B cell (primary cell): ENCODE data around the gene GPR146. TPM values are rescaled to one million over a fixed set of nuclear protein-coding genes. Genes with fewer than 3 reads are reported as not detected.

Experiments
- ATAC-seq: fragments of 200-7000 bp; cut with Tn5 transposase; one replicate; pipeline ENCODE4 v1.10.0; 2021; ENCODE audit warnings: low read depth, mild to moderate bottlenecking, moderate number of reproducible peaks, moderate library complexity
- CTCF ChIA-PET: fragments of 350-600 bp; sonication (Branson Sonifier 250); formaldehyde crosslinking; loops from one replicate; lab custom pipeline; 2021; ENCODE audit warnings: antibody characterized with exemption, inconsistent platforms; lab: Charles Lee
- POLR2A ChIA-PET: fragments of 350-600 bp; sonication (Branson Sonifier 250); formaldehyde crosslinking; loops from one replicate; lab custom pipeline; 2021; ENCODE audit warnings: antibody characterized with exemption; lab: Charles Lee
- DNase-seq: peaks from one replicate; pipeline ENCODE4 v3.0.0; 2013
- H2AFZ ChIP-seq: 2 replicates; pipeline ENCODE4 v1.6.1; 2012; ENCODE audit warnings: mild to moderate bottlenecking, low read depth, low read length; ENCODE audit not compliant: insufficient read depth, poor library complexity, severe bottlenecking
- H3K27ac ChIP-seq, 2 donors: 1 replicate in 1 of 2; 2 replicates in 1 of 2; pipeline ENCODE4 v1.5.1; 2012 to 2013; ENCODE audit warnings: low read length in 2 of 2, mild to moderate bottlenecking in 2 of 2, moderate library complexity in 1 of 2
- H3K27me3 ChIP-seq, 4 experiments: fragments of 200-600 bp in 1 of 4; sonication (generic) in 1 of 4; replicated peaks in 1 of 4; 1 replicate in 2 of 4; 2 replicates in 2 of 4; pipeline versions ENCODE4 v1.6.1 to v1.7.0; 2013 to 2016; ENCODE audit warnings: low read length in 3 of 4, mild to moderate bottlenecking in 2 of 4, mixed read lengths in 1 of 4, moderate library complexity in 1 of 4; ENCODE audit not compliant: insufficient read depth in 4 of 4, control insufficient read depth in 3 of 4; ENCODE audit errors: control extremely low read depth in 1 of 4
- H3K36me3 ChIP-seq, 2 experiments: replicated peaks in 1 of 2; 1 replicate in 1 of 2; 2 replicates in 1 of 2; pipeline versions ENCODE4 v1.6.1 to v1.7.1; 2013; ENCODE audit warnings: low read length in 1 of 2; ENCODE audit not compliant: insufficient read depth in 2 of 2, control insufficient read depth in 1 of 2; ENCODE audit errors: control extremely low read depth in 1 of 2, extremely low read depth in 1 of 2
- H3K4me1 ChIP-seq, 2 donors: fragments of 200-600 bp in 1 of 2; sonication (generic) in 1 of 2; 1 replicate in 1 of 2; 2 replicates in 1 of 2; pipeline versions ENCODE4 v1.5.1 to v1.6.1; 2013 to 2017; ENCODE audit warnings: low read length in 2 of 2; ENCODE audit not compliant: control insufficient read depth in 2 of 2, insufficient read depth in 2 of 2
- H3K4me2 ChIP-seq: replicated peaks from 2 replicates; pipeline ENCODE3; 2012; ENCODE audit warnings: mild to moderate bottlenecking, low read depth, low read length; ENCODE audit not compliant: poor library complexity, severe bottlenecking
- H3K4me3 ChIP-seq, 5 experiments: fragments of 200-600 bp in 1 of 5; sonication (generic) in 1 of 5; 1 replicate in 3 of 5; 2 replicates in 2 of 5; pipeline versions ENCODE4 v1.5.1 to v1.7.0; 2011 to 2016; ENCODE audit warnings: low read length in 4 of 5, mild to moderate bottlenecking in 4 of 5, low read depth in 2 of 5, control low read depth in 1 of 5, moderate library complexity in 1 of 5; ENCODE audit not compliant: insufficient read depth in 1 of 5; ENCODE audit errors: control extremely low read depth in 1 of 5, extremely low read depth in 1 of 5
- H3K79me2 ChIP-seq: fragments of 200-600 bp; sonication (generic); one replicate; pipeline ENCODE4 v1.6.0; 2016; ENCODE audit warnings: low read length; ENCODE audit not compliant: control insufficient read depth, insufficient read depth
- H3K9ac ChIP-seq: fragments of 200-600 bp; sonication (generic); 2 replicates; pipeline ENCODE4 v1.6.1; 2017; ENCODE audit warnings: mild to moderate bottlenecking, low read length, moderate library complexity
- H3K9me3 ChIP-seq, 3 donors: one replicate each; pipeline versions ENCODE4 v1.6.1 to v1.7.1; 2013; ENCODE audit warnings: low read length in 2 of 3; ENCODE audit not compliant: control insufficient read depth in 2 of 3, insufficient read depth in 1 of 3; ENCODE audit errors: control extremely low read depth in 1 of 3
- H4K20me1 ChIP-seq: 2 replicates; pipeline ENCODE4 v1.6.0; 2012; ENCODE audit warnings: mild to moderate bottlenecking, low read length; ENCODE audit not compliant: insufficient read depth, control insufficient read depth, poor library complexity, severe bottlenecking
- H3K27ac Mint-ChIP-seq: one replicate; pipeline ENCODE4 v1.8.0; 2021; ENCODE audit warnings: mixed read lengths
- H3K27me3 Mint-ChIP-seq: one replicate; pipeline ENCODE4 v1.8.0; 2021; ENCODE audit warnings: mixed read lengths
- H3K4me1 Mint-ChIP-seq: one replicate; pipeline ENCODE4 v1.8.0; 2021; ENCODE audit warnings: mixed read lengths
- H3K4me3 Mint-ChIP-seq: one replicate; pipeline ENCODE4 v1.8.0; 2021; ENCODE audit warnings: mixed read lengths
- H3K9me3 Mint-ChIP-seq: one replicate; pipeline ENCODE4 v1.8.0; 2022; ENCODE audit warnings: mixed read lengths; ENCODE audit not compliant: insufficient read depth
- CTCF ChIP-seq: fragments of 200-600 bp; IDR thresholded peaks from one replicate; pipeline ENCODE4 v1.8.0; 2022; ENCODE audit warnings: antibody characterized with exemption, mild to moderate bottlenecking
- EZH2 ChIP-seq: IDR thresholded peaks from 2 replicates; pipeline ENCODE4 v1.6.1; 2012; ENCODE audit warnings: borderline replicate concordance, low read depth, mild to moderate bottlenecking, moderate library complexity, low read length; ENCODE audit not compliant: insufficient read depth, poor library complexity, severe bottlenecking
- WGBS: methylation state at CpG from one replicate; pipeline ENCODE4 v1.1.5; 2013; ENCODE audit warnings: missing lambda C conversion rate; ENCODE audit not compliant: insufficient coverage; 5-methylcytosine and 5-hydroxymethylcytosine counted together
- intact Hi-C: fragments of 100-400 bp; cut with micrococcal nuclease; formaldehyde crosslinking; loops from one replicate; pipeline ENCODE4 v1.10.0; 2022
- polyA plus RNA-seq: library from polyadenylated mRNA; depleted of rRNA; stranded (reverse); fragments of >200 nt; gene quantifications from 2 replicates; pipeline ENCODE4 v1.2.3, GENCODE V29; 2012
- total RNA-seq, 2 donors: library from RNA; stranded (reverse); fragments of 120-200 nt in 1 of 2; gene quantifications; 1 replicate in 1 of 2; 2 replicates in 1 of 2; pipeline versions ENCODE4 v1.2.3 to v1.2.4, GENCODE V29; 2013 to 2022

GPR146 gene
- total and polyA plus RNA-seq, 2 donors (not counting 1 experiment from before 2014, with no cell fraction given), result 4.2 to 45.4 TPM

GRCh38 chr7:1012004-1012715, 32.2 kb upstream of the GPR146 start:
- Mint-ChIP-seq H3K27ac (no peak overlapping the region), H3K4me1 (peaks cover 43% of the 10 kb centered on the region), H3K27me3 (no peaks in the 10 kb centered on the region), H3K4me3 (peak overlapping the region; percentile 52), H3K9me3 (no peaks in the 10 kb centered on the region)
- peaks cover 75% of the 10 kb centered on the region for H3K79me2 ChIP-seq
- no peaks in the 10 kb centered on the region for H3K27me3 ChIP-seq
- H3K4me3 ChIP-seq, result no peak overlapping the region
- H3K9me3 ChIP-seq, result peaks cover 0 to 9% (median 0%) of the 10 kb centered on the region in 3 donors
- ATAC-seq, result peak; percentile 18
- no peak for DNase-seq
- peaks cover 10 to 17% of the 10 kb centered on the region in 2 donors for H3K4me1 ChIP-seq
- ChIA-PET POLR2A (interaction anchor here (0.7 to 1.4 kb wide), 3 partner anchors 11 to 19 kb away, joined by 3 to 6 read pairs (median 3); no protein-coding TSS in a partner anchor), CTCF (interaction anchor here (1.5 to 1.7 kb wide), 2 partner anchors 10 to 19 kb away, joined by 4 to 10 read pairs; no protein-coding TSS in a partner anchor)
- no peak overlapping the region for H2AFZ ChIP-seq
- peak overlapping the region; percentile 46 for H3K4me2 ChIP-seq
- H4K20me1 ChIP-seq, result peaks cover 93% of the 10 kb centered on the region
- TF ChIP-seq EZH2 (no peak), CTCF (no peak)
- intact Hi-C loops, result no loop called here
- peaks cover 0 to 31% of the 10 kb centered on the region in 2 experiments for H3K36me3 ChIP-seq
- no peak overlapping the region for H3K27ac ChIP-seq
- WGBS, result 35% methylated on average over 31 of the region's 32 CpGs
- no peak overlapping the region for H3K9ac ChIP-seq

- peaks cover 80% of the 10 kb centered on the region for H3K79me2 ChIP-seq
- H3K27me3 ChIP-seq, result no peaks in the 10 kb centered on the region
- Mint-ChIP-seq H3K4me3 (no peak overlapping the region), H3K9me3 (no peaks in the 10 kb centered on the region), H3K27me3 (no peaks in the 10 kb centered on the region), H3K27ac (no peak overlapping the region), H3K4me1 (peaks cover 43% of the 10 kb centered on the region)
- H4K20me1 ChIP-seq, result peaks cover 93% of the 10 kb centered on the region
- ATAC-seq, result no peak
- TF ChIP-seq EZH2 (no peak), CTCF (no peak)
- no peak for DNase-seq
- no peak overlapping the region for H2AFZ ChIP-seq
- H3K9me3 ChIP-seq, result peaks cover 0 to 9% (median 0%) of the 10 kb centered on the region in 3 donors
- H3K4me1 ChIP-seq, result peaks cover 10 to 18% of the 10 kb centered on the region in 2 donors
- peak overlapping the region; percentile 46 for H3K4me2 ChIP-seq
- intact Hi-C loops, result no loop called here
- peaks cover 0 to 26% of the 10 kb centered on the region in 2 experiments for H3K36me3 ChIP-seq
- no peak overlapping the region for H3K4me3 ChIP-seq
- 77% methylated on average over 30 of the region's 30 CpGs for WGBS
- H3K27ac ChIP-seq, result no peak overlapping the region
- H3K9ac ChIP-seq, result no peak overlapping the region
- ChIA-PET POLR2A (interaction anchor here (0.7 to 1.4 kb wide), 3 partner anchors 10 to 19 kb away, joined by 3 to 6 read pairs (median 3); no protein-coding TSS in a partner anchor), CTCF (interaction anchor here (0.7 to 1.7 kb wide), 3 partner anchors 9 to 19 kb away, joined by 3 to 10 read pairs (median 4); no protein-coding TSS in a partner anchor)
These were observed 31.6 kb upstream of the GPR146 start for GRCh38 chr7:1012716-1013095.
